ENCODE measurements around the gene PEPD.

The PEPD gene

DNA sequence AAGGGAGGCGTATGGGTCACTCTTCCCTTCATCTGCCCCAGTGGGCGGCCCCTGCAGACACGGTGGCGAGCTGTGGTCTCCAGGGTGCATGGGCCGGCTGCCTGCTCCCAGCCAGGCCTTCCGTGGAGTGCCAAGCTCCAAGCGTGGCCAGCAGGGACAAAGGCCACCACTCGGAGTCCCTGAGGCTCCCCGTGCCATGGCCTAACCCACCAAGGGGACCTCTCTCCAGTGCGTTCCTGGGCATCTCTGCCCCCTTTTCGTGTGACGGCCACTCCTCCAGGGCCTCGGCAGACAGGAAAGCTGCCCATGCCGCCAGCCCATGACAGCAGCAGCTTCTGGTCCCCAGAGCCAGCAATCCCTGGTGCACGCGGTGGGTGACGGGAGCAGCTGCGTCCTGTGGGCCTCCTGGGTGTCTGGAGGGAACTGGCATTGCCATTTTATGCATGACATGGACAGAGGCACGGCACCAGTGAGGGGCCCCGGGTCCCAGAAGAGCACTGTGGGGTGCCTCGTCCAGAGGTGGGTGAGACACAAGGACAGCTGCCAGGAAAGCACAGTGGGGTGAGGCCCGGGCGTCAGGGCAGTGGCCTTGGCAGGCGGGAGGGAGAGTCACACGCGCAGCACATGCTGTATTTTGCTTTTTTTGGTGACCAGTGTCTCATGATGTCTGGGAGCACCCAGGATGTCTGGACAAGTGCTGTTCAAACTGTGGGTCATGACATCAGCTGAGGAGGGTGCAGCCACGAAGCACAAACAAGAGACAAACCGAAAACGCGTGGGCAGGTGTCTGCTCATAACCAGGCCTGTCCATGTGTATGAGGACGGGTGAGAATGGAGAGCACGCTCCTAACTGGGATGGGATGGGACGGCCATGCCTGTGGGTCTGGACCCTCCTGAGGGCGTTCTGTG is 115.8 kb downstream of the PEPD start:
- no peak for TF ChIP-seq GATA3 (IDR thresholded peaks at IDR 0.05; ENCODE audit: low read depth, low read length)
- no peak for TF ChIP-seq GATA2 (IDR thresholded peaks at IDR 0.05; ENCODE audit: low read depth, low read length)

DNA sequence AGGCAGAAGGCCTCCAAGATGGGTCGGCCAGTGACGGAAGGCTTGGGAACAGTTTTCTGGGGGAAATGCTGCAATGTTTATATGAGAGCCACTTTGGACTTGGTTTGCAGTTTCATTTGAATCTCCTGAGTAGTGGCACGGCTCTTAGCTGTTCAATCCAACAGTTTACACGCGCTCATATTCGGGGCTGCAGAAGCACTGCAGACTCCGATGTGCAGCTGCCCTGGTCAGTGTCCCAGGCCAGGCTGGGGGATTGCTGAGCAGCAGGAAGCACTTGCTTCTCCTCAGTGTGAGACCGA is 116.4 kb downstream of the PEPD start:
- TF ChIP-seq GATA3 (IDR thresholded peaks at IDR 0.05; ENCODE audit: low read depth, low read length) (no peak), GATA2 (IDR thresholded peaks at IDR 0.05; ENCODE audit: low read depth, low read length) (no peak)

DNA sequence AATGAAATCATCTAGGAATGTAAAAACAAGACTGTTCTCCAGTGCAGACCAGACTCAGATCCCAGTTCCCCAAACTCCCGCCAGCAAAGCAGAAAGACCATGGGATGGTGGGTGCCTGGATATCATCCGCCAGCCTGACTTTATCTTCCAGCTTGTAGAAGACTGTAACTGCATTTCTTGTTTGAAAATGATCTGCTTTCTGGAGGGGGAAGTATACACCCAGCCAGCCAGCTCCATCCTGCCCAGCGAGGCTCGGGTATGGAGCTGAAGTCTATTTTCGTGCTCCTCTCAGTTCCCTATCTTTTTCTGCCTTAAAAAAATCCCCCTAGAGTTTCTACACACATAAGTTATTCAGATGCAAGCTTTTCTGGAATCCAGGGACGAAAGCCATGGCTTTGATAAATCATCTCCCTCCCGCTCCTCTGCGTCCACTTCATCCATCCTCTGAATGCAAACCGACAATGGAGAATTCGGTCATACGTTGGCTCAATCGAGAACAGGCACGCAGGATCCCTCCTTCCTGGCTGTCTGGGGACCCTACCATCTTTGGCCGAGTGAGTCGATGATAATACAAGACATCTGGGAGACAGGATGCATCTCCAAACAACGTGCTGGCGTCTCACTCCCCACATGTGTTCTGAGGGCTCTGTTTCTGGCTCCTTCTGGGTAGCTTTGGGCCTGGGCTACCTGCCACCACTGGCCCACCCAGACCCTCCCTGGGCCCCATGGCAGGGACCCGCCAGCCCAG is 116.9 kb downstream of the PEPD start:
- TF ChIP-seq GATA2 (IDR thresholded peaks at IDR 0.05; ENCODE audit: low read depth, low read length) (no peak), GATA3 (IDR thresholded peaks at IDR 0.05; ENCODE audit: low read depth, low read length) (no peak)

DNA sequence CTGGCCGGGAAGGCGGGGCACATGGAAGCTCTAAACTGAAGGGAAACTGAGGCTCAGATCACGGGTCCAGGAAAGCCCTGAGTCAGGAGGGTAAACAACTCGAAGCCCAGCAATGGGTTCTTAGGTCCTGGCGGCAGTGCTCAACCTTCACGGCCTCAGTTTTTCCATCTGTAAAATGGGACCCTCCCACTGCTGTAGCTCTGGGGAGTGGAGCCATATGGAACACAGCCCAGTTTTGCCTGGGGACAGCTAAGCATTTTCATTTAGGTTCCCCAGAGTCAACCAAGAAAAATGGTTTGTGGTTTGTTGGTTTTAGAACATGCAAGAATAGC is 117.7 kb downstream of the PEPD start:
- TF ChIP-seq GATA3 (IDR thresholded peaks at IDR 0.05; ENCODE audit: low read depth, low read length) (no peak), GATA2 (IDR thresholded peaks at IDR 0.05; ENCODE audit: low read depth, low read length) (no peak)

DNA sequence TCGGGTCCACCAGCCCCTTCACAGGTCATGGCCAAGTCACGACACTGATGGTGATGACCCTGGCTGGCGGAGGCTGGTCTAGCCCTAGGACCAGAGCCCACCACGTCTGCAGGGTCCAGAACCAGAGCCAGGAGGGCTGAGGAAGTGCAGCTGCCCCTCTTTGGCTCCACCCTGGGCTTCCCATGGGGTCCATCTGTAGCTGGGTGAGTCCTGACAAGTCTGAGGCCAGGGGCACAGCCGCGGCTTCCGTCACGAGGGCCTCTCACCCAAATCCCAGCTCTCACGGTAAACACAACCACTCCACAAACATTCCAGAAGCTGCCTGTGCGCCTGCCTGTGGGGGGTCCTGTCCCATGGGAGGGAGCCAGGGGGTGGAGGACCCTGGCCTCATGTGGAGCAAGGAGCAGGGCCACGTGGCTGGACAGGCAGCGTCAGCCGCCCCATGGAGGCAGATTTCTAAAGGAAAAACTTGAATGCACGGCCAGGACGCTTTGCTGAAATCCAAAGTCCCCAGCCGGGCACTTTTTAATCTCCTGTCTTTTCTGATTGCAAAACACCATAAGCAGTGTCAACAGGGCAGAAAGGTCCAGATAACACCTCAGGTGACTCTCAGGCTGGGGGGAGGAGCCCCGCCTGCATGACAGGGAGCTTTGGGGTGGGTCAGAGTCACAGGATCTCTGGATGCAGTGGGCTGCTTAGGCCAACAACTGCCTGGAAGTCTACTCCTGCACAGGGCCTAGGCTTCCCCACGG is 118.2 kb downstream of the PEPD start:
- TF ChIP-seq GATA3 (IDR thresholded peaks at IDR 0.05; ENCODE audit: low read depth, low read length) (no peak), GATA2 (IDR thresholded peaks at IDR 0.05; ENCODE audit: low read depth, low read length) (no peak)

DNA sequence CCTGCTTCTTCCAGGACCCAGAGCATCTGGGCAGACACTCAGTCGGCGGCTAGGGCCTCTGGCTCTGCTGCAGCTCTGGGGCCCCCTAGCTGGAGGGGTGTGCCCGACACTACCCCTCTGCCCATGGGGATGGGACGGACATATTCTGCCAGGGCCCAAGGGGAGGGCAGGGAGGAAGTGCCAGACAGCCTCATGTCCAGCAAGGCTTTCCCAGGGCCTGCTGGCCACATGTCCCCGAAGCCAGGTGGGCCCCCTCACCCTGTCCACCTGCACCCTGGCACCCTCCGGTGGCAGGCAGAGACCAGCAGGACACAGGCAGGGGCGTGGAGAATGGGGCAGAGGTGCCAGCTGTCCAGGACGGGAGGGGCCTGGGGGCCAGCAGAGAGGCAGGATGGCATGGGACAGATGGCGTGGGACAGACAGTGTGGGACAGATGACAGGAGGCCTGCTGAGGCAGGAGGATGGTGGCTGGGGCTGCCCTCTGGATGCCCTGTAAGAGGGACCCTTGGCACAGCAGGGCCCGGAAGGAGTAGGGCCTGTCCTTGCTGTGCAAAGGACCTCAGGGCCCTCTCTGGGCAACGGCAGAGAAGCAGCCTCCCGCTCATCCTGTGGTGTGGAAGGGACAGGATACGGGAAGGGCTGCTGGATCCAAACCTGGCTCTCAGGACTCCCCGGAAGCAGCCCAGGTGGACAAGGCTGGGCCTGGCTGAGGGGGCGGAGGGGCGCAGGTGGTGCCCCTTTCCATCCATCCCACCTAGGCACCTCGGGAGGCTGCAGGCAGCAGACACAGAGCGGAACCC is 119.0 kb downstream of the PEPD start:
- TF ChIP-seq GATA2 (IDR thresholded peaks at IDR 0.05; ENCODE audit: low read depth, low read length) (no peak), GATA3 (IDR thresholded peaks at IDR 0.05; ENCODE audit: low read depth, low read length) (no peak)

DNA sequence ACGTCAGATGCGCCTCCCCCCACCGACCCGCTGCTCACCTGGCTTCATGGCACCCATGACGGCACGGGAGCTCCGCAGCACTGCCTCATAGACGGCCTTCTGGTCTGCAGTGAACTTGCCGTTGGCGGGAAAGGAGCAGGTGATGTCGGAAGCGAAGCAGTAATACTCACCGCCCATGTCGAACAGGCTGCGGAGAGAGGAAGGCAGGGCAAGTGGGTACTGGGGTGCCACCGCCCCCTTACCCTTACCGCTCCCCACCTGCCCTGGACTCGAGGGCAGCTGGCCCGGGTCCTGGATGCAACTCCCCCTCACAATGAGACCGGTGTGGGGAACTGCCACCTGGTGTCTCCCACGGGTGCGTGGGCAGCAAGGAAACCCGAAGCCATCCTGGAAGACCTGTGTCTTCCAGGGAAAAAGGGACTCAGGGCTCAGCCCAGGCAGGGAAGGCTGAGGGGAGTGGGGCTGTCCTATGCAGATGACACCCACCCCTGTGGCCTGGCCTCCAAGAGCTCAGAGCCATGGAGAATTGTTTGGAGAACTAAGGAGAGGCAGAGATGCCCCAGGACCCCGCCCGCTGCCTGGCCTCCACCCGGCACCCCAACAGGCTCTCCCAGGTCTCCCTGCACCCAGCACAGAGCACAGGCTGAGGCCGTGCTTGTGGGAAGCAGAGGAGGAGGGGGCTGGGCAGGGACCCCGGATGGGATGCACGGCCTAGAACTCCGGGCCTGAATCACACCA is 119.7 kb downstream of the PEPD start:
- no peak for TF ChIP-seq GATA2 (IDR thresholded peaks at IDR 0.05; ENCODE audit: low read depth, low read length)
- no peak for TF ChIP-seq GATA3 (IDR thresholded peaks at IDR 0.05; ENCODE audit: low read depth, low read length)

DNA sequence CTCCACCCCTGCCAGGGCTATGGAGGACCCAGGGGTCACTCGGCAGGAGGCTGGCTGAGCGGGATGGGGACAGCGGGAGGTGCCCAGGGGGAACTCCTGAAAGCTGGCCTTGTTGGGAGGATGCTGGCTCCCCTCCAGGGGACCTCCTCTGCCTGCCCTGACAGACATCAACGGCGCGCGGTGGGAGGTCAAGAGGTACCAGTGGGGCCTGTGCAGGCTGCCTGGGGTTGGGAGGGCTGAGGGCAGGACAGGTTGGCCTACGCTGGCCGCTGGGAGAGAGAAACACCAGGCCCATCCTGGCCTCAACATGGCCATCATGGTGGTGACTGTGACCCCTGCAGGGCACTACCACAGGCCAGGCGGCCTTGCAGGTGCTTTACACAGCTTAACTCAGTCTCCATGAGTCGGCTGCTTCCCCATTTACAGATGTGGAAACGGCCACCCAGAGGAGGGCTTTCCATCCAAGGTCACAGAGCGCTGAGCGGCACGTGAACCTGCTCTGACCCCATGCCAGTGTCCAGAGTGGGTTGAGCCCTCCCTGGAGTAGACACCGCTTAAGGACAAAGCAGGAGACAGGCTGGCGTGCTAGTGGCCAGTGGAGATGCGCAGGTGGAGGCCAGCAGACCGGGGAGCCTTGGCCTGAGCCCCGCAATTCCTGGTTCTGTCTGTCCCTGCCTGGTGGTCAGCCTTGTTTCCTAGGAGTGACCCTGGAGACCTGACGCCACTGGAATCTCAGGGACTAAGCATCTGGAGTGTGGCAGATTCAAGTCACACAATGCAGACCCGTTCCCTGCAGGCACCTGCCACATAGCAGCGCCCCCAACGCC is 120.5 kb downstream of the PEPD start:
- TF ChIP-seq GATA3 (IDR thresholded peaks at IDR 0.05; ENCODE audit: low read depth, low read length) (no peak), GATA2 (IDR thresholded peaks at IDR 0.05; ENCODE audit: low read depth, low read length) (no peak)

DNA sequence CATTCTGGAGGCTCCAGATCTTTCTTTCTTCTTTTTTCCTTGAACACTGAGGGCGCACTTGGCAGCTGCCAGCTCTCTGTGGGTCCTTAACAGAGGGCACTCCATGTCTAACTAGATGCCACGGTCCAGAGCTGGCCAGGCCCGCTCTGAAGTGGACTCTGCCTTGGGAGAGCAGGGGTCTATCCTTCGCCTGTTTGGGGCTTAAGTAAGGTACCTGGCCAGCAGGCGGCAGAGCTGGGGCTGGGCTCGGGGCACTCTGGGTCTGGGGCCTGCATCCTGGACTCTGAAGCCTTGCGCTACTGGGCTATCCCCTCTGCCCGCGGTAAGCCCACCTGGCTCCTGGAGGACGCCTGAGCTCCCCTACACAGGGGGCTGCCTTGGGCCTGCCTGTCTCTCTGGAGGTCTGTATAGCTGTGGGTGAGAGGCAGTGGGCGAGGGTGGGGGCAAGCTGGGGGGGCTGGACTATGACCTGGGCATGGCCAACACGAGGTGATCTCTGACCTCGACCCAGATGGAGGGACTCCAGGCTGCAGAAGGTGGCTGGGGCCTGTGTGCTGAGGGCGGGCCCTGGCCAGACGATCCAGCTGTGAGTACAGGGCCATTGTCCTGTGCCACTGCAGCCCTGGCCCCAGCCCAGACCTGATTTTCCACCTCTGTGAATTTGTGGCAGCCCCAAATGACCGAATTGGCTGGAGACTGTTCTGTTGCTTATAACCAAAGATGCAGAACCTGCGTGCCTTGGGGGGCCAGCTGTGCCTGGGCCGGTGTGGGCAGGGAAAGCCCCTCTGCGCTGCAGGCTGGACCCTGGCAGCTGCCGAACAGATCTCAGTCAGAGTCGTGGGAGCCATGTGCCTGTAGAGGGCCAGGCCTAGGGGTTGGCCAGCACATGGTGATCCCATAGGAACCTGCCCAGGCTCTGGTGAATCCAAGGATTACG is 121.6 kb downstream of the PEPD start:
- TF ChIP-seq GATA3 (IDR thresholded peaks at IDR 0.05; ENCODE audit: low read depth, low read length) (no peak), GATA2 (IDR thresholded peaks at IDR 0.05; ENCODE audit: low read depth, low read length) (no peak)

DNA sequence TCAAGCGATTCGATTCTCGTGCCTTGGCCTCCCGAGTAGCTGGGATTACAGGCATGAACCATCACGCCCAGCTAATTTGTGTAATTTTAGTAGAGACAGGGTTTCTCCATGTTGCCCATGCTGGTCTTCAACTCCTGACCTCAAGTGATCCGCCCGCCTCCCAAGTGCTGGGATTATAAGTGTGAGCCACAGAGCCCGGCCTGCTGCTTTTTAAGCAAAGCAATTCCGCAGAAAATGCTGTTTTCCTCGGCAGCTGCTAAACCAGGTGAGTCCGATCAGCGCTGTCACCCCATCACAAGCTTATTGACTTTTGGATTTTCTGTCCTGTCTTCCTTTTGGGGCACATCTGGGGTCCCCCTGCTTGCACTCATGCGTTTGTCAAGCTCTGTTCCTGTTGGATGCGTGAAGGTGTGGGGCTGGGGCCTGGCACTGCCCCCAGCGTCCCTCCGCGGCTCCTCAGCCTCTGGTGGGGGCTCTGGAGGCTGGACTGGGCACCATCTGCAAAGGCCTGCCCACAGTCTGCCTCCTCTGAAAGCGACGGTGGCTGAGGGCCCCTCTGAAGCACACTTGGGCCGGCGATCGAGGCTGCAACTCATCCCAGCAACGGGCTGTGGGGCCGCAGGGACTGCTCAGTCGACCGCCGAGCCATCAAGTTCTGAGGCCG is 122.4 kb downstream of the PEPD start:
- TF ChIP-seq GATA3 (IDR thresholded peaks at IDR 0.05; ENCODE audit: low read depth, low read length) (no peak), GATA2 (IDR thresholded peaks at IDR 0.05; ENCODE audit: low read depth, low read length) (no peak)

Data from SH-SY5Y (cell line).